ENCODE results near the gene PPIA.
"Not testable (repeated sequence)": the region's sequence is repeated elsewhere in the genome, so short reads cannot be mapped to it uniquely, and the experiment has no call there.

Gene PPIA

GRCh38 chr7:44772867-44773266 is 23.6 kb upstream of the PPIA start:
- TF ChIP-seq POLR2AphosphoS5 (IDR thresholded peaks at IDR 0.05; ENCODE audit: low read depth, low read length) (no peak), TAF1 (IDR thresholded peaks at IDR 0.05; ENCODE audit: borderline replicate concordance, low read depth, low read length) (no peak)
- FAIRE-seq, result no peak

GRCh38 chr7:44774486-44774885 is 22.0 kb upstream of the PPIA start:
- FAIRE-seq; DNase-seq (ENCODE audit: insufficient read length): not testable (repeated sequence)

More at GRCh38 chr7:44772867-44773266, 23.6 kb upstream of the PPIA start:
- no peak for DNase-seq (ENCODE audit: insufficient read length)

GRCh38 chr7:44775383-44776107 is 20.9 kb upstream of the PPIA start:
- no peak for DNase-seq (ENCODE audit: insufficient read length)
- no peak for FAIRE-seq
- TF ChIP-seq POLR2AphosphoS5 (IDR thresholded peaks at IDR 0.05; ENCODE audit: low read depth, low read length), result no peak
- no peak for TF ChIP-seq POLR2A (IDR thresholded peaks at IDR 0.05; ENCODE audit: low read depth, low read length)
- TF ChIP-seq TAF1 (IDR thresholded peaks at IDR 0.05; ENCODE audit: borderline replicate concordance, low read depth, low read length), result no peak

DNA sequence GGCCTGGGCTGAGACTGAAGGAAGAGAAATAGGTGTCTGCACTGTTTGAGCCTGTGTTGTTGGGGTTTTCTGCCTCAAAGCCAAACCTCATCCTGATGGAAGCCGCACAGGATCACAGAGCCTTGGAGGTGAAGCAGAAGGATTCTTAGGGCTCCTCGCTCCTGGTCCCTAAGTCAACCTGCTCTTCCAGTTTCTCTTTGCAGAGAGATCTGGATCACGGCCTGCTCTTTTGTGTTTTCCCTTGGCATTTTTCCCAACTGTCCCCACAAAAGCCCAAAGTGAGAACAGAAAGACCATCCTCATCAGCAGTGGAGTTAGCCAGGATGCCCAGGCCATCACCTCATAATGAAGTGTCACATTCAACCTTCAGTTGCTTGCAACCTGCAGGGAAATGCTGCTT is 20.3 kb upstream of the PPIA start:
- no peak for DNase-seq (ENCODE audit: insufficient read length)
- TF ChIP-seq TAF1 (IDR thresholded peaks at IDR 0.05; ENCODE audit: borderline replicate concordance, low read depth, low read length) (no peak), POLR2AphosphoS5 (IDR thresholded peaks at IDR 0.05; ENCODE audit: low read depth, low read length) (no peak), POLR2A (IDR thresholded peaks at IDR 0.05; ENCODE audit: low read depth, low read length) (no peak)
- no peak for FAIRE-seq

GRCh38 chr7:44782460-44782859 is 14.0 kb upstream of the PPIA start:
- FAIRE-seq, result no peak
- no peak for TF ChIP-seq POLR2A (IDR thresholded peaks at IDR 0.05; ENCODE audit: low read depth, low read length)
- TF ChIP-seq POLR2AphosphoS5 (IDR thresholded peaks at IDR 0.05; ENCODE audit: low read depth, low read length), result no peak
- TF ChIP-seq TAF1 (IDR thresholded peaks at IDR 0.05; ENCODE audit: borderline replicate concordance, low read depth, low read length), result no peak

GRCh38 chr7:44783407-44783806 is 13.1 kb upstream of the PPIA start:
- TF ChIP-seq POLR2AphosphoS5 (IDR thresholded peaks at IDR 0.05; ENCODE audit: low read depth, low read length), result no peak
- TF ChIP-seq POLR2A (IDR thresholded peaks at IDR 0.05; ENCODE audit: low read depth, low read length), result no peak
- no peak for TF ChIP-seq TAF1 (IDR thresholded peaks at IDR 0.05; ENCODE audit: borderline replicate concordance, low read depth, low read length)
- DNase-seq (ENCODE audit: insufficient read length), result no peak
- no peak for FAIRE-seq

More at GRCh38 chr7:44782460-44782859, 14.0 kb upstream of the PPIA start:
- no peak for DNase-seq (ENCODE audit: insufficient read length)

GRCh38 chr7:44784364-44784763 is 12.1 kb upstream of the PPIA start:
- no peak for FAIRE-seq
- no peak for TF ChIP-seq TAF1 (IDR thresholded peaks at IDR 0.05; ENCODE audit: borderline replicate concordance, low read depth, low read length)
- no peak for DNase-seq (ENCODE audit: insufficient read length)

- DNase-seq (ENCODE audit: insufficient read length); FAIRE-seq: not testable (repeated sequence)
These were observed 11.3 kb upstream of the PPIA start for GRCh38 chr7:44785218-44785617.

- DNase-seq (ENCODE audit: insufficient read length), result no peak
- no peak for TF ChIP-seq TAF1 (IDR thresholded peaks at IDR 0.05; ENCODE audit: borderline replicate concordance, low read depth, low read length)
- no peak for TF ChIP-seq POLR2A (IDR thresholded peaks at IDR 0.05; ENCODE audit: low read depth, low read length)
- TF ChIP-seq POLR2AphosphoS5 (IDR thresholded peaks at IDR 0.05; ENCODE audit: low read depth, low read length), result no peak
- no peak for FAIRE-seq
These were observed 9.4 kb upstream of the PPIA start for GRCh38 chr7:44787041-44787440.

DNA sequence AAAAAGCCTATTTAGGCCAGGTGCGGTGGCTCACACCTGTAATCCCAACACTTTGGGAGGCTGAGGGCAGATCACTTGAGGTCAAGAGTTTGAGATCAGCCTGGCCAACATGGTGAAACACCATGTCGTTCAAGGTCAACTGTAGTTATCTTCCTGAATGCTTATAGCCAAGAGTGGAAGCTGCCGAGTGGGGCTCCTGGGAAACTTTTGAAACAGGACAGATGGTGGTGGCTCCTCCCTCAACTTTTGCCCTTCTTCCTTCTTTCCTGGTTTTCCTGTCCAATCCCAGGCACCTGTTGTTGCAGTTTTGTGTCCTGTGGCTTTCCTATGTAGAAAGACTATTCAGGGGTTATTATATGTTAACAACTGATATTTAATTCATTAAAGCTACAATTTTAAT is 8.7 kb upstream of the PPIA start:
- DNase-seq (ENCODE audit: insufficient read length) (no peak), FAIRE-seq (no peak)
- no peak for TF ChIP-seq POLR2AphosphoS5 (IDR thresholded peaks at IDR 0.05; ENCODE audit: low read depth, low read length)
- TF ChIP-seq POLR2A (IDR thresholded peaks at IDR 0.05; ENCODE audit: low read depth, low read length), result no peak
- no peak for TF ChIP-seq TAF1 (IDR thresholded peaks at IDR 0.05; ENCODE audit: borderline replicate concordance, low read depth, low read length)

DNA sequence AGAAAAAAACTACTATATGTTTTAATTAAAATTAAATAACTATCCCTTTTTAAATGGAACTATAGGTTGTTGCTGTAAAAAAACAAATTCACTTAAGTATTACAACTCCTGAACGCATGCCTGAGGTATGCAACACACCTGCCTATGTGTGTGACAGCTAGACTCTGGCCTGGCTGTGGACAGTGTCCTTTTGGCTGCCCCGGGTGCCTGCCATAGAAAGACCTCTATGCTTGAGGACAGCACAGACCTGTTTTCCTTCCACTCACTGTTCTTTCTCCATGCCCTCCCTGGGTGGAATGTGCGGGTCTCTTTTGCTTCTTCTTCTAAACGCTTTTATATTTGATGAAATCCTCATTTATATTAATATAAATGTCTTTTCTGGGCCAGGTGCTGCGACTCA is 6.5 kb upstream of the PPIA start:
- no peak for DNase-seq (ENCODE audit: insufficient read length)
- TF ChIP-seq POLR2A (IDR thresholded peaks at IDR 0.05; ENCODE audit: low read depth, low read length) (no peak), POLR2AphosphoS5 (IDR thresholded peaks at IDR 0.05; ENCODE audit: low read depth, low read length) (no peak), TAF1 (IDR thresholded peaks at IDR 0.05; ENCODE audit: borderline replicate concordance, low read depth, low read length) (no peak)
- no peak for FAIRE-seq

- DNase-seq (ENCODE audit: insufficient read length) (no peak), FAIRE-seq (no peak)
- TF ChIP-seq POLR2A (IDR thresholded peaks at IDR 0.05; ENCODE audit: low read depth, low read length), result no peak
- TF ChIP-seq POLR2AphosphoS5 (IDR thresholded peaks at IDR 0.05; ENCODE audit: low read depth, low read length), result no peak
- no peak for TF ChIP-seq TAF1 (IDR thresholded peaks at IDR 0.05; ENCODE audit: borderline replicate concordance, low read depth, low read length)
These were observed 4.9 kb upstream of the PPIA start for GRCh38 chr7:44791278-44792219.
